B cell (primary cell): ENCODE data around the gene MAGI2. TPM values are rescaled to one million over a fixed set of nuclear protein-coding genes. Genes with fewer than 3 reads are reported as not detected.

Experiments used
- ATAC-seq: fragments of 200-7000 bp; cut with Tn5 transposase; one replicate; pipeline ENCODE4 v1.10.0; 2021; ENCODE audit warnings: low read depth, mild to moderate bottlenecking, moderate number of reproducible peaks, moderate library complexity
- CTCF ChIA-PET: fragments of 350-600 bp; sonication (Branson Sonifier 250); formaldehyde crosslinking; loops from one replicate; lab custom pipeline; 2021; ENCODE audit warnings: antibody characterized with exemption, inconsistent platforms; lab: Charles Lee
- POLR2A ChIA-PET: fragments of 350-600 bp; sonication (Branson Sonifier 250); formaldehyde crosslinking; loops from one replicate; lab custom pipeline; 2021; ENCODE audit warnings: antibody characterized with exemption; lab: Charles Lee
- DNase-seq: peaks from one replicate; pipeline ENCODE4 v3.0.0; 2013
- H2AFZ ChIP-seq: 2 replicates; pipeline ENCODE4 v1.6.1; 2012; ENCODE audit warnings: mild to moderate bottlenecking, low read depth, low read length; ENCODE audit not compliant: insufficient read depth, poor library complexity, severe bottlenecking
- H3K27ac ChIP-seq, 2 donors: 1 replicate in 1 of 2; 2 replicates in 1 of 2; pipeline ENCODE4 v1.5.1; 2012 to 2013; ENCODE audit warnings: low read length in 2 of 2, mild to moderate bottlenecking in 2 of 2, moderate library complexity in 1 of 2
- H3K27me3 ChIP-seq, 4 experiments: fragments of 200-600 bp in 1 of 4; sonication (generic) in 1 of 4; replicated peaks in 1 of 4; 1 replicate in 2 of 4; 2 replicates in 2 of 4; pipeline versions ENCODE4 v1.6.1 to v1.7.0; 2013 to 2016; ENCODE audit warnings: low read length in 3 of 4, mild to moderate bottlenecking in 2 of 4, mixed read lengths in 1 of 4, moderate library complexity in 1 of 4; ENCODE audit not compliant: insufficient read depth in 4 of 4, control insufficient read depth in 3 of 4; ENCODE audit errors: control extremely low read depth in 1 of 4
- H3K36me3 ChIP-seq, 2 experiments: replicated peaks in 1 of 2; 1 replicate in 1 of 2; 2 replicates in 1 of 2; pipeline versions ENCODE4 v1.6.1 to v1.7.1; 2013; ENCODE audit warnings: low read length in 1 of 2; ENCODE audit not compliant: insufficient read depth in 2 of 2, control insufficient read depth in 1 of 2; ENCODE audit errors: control extremely low read depth in 1 of 2, extremely low read depth in 1 of 2
- H3K4me1 ChIP-seq, 2 donors: fragments of 200-600 bp in 1 of 2; sonication (generic) in 1 of 2; 1 replicate in 1 of 2; 2 replicates in 1 of 2; pipeline versions ENCODE4 v1.5.1 to v1.6.1; 2013 to 2017; ENCODE audit warnings: low read length in 2 of 2; ENCODE audit not compliant: control insufficient read depth in 2 of 2, insufficient read depth in 2 of 2
- H3K4me2 ChIP-seq: replicated peaks from 2 replicates; pipeline ENCODE3; 2012; ENCODE audit warnings: mild to moderate bottlenecking, low read depth, low read length; ENCODE audit not compliant: poor library complexity, severe bottlenecking
- H3K4me3 ChIP-seq, 5 experiments: fragments of 200-600 bp in 1 of 5; sonication (generic) in 1 of 5; 1 replicate in 3 of 5; 2 replicates in 2 of 5; pipeline versions ENCODE4 v1.5.1 to v1.7.0; 2011 to 2016; ENCODE audit warnings: low read length in 4 of 5, mild to moderate bottlenecking in 4 of 5, low read depth in 2 of 5, control low read depth in 1 of 5, moderate library complexity in 1 of 5; ENCODE audit not compliant: insufficient read depth in 1 of 5; ENCODE audit errors: control extremely low read depth in 1 of 5, extremely low read depth in 1 of 5
- H3K79me2 ChIP-seq: fragments of 200-600 bp; sonication (generic); one replicate; pipeline ENCODE4 v1.6.0; 2016; ENCODE audit warnings: low read length; ENCODE audit not compliant: control insufficient read depth, insufficient read depth
- H3K9ac ChIP-seq: fragments of 200-600 bp; sonication (generic); 2 replicates; pipeline ENCODE4 v1.6.1; 2017; ENCODE audit warnings: mild to moderate bottlenecking, low read length, moderate library complexity
- H3K9me3 ChIP-seq, 3 donors: one replicate each; pipeline versions ENCODE4 v1.6.1 to v1.7.1; 2013; ENCODE audit warnings: low read length in 2 of 3; ENCODE audit not compliant: control insufficient read depth in 2 of 3, insufficient read depth in 1 of 3; ENCODE audit errors: control extremely low read depth in 1 of 3
- H4K20me1 ChIP-seq: 2 replicates; pipeline ENCODE4 v1.6.0; 2012; ENCODE audit warnings: mild to moderate bottlenecking, low read length; ENCODE audit not compliant: insufficient read depth, control insufficient read depth, poor library complexity, severe bottlenecking
- H3K27ac Mint-ChIP-seq: one replicate; pipeline ENCODE4 v1.8.0; 2021; ENCODE audit warnings: mixed read lengths
- H3K27me3 Mint-ChIP-seq: one replicate; pipeline ENCODE4 v1.8.0; 2021; ENCODE audit warnings: mixed read lengths
- H3K4me1 Mint-ChIP-seq: one replicate; pipeline ENCODE4 v1.8.0; 2021; ENCODE audit warnings: mixed read lengths
- H3K4me3 Mint-ChIP-seq: one replicate; pipeline ENCODE4 v1.8.0; 2021; ENCODE audit warnings: mixed read lengths
- H3K9me3 Mint-ChIP-seq: one replicate; pipeline ENCODE4 v1.8.0; 2022; ENCODE audit warnings: mixed read lengths; ENCODE audit not compliant: insufficient read depth
- CTCF ChIP-seq: fragments of 200-600 bp; IDR thresholded peaks from one replicate; pipeline ENCODE4 v1.8.0; 2022; ENCODE audit warnings: antibody characterized with exemption, mild to moderate bottlenecking
- EZH2 ChIP-seq: IDR thresholded peaks from 2 replicates; pipeline ENCODE4 v1.6.1; 2012; ENCODE audit warnings: borderline replicate concordance, low read depth, mild to moderate bottlenecking, moderate library complexity, low read length; ENCODE audit not compliant: insufficient read depth, poor library complexity, severe bottlenecking
- WGBS: methylation state at CpG from one replicate; pipeline ENCODE4 v1.1.5; 2013; ENCODE audit warnings: missing lambda C conversion rate; ENCODE audit not compliant: insufficient coverage; 5-methylcytosine and 5-hydroxymethylcytosine counted together
- intact Hi-C: fragments of 100-400 bp; cut with micrococcal nuclease; formaldehyde crosslinking; loops from one replicate; pipeline ENCODE4 v1.10.0; 2022
- polyA plus RNA-seq: library from polyadenylated mRNA; depleted of rRNA; stranded (reverse); fragments of >200 nt; gene quantifications from 2 replicates; pipeline ENCODE4 v1.2.3, GENCODE V29; 2012
- total RNA-seq, 2 donors: library from RNA; stranded (reverse); fragments of 120-200 nt in 1 of 2; gene quantifications; 1 replicate in 1 of 2; 2 replicates in 1 of 2; pipeline versions ENCODE4 v1.2.3 to v1.2.4, GENCODE V29; 2013 to 2022

Gene MAGI2
- total and polyA plus RNA-seq, 2 donors (not counting 1 experiment from before 2014, with no cell fraction given), result 0.16 to 0.64 TPM

- Histone ChIP-seq H3K9me3 (no peaks in the 10 kb centered on the region), H3K79me2 (no peaks in the 10 kb centered on the region), H2AFZ (no peak overlapping the region), H3K4me2 (no peak overlapping the region), H3K27ac (no peak overlapping the region), H3K9ac (no peak overlapping the region), H4K20me1 (no peaks in the 10 kb centered on the region), H3K36me3 (no peaks in the 10 kb centered on the region), H3K4me1 (no peaks in the 10 kb centered on the region), H3K27me3 (no peaks in the 10 kb centered on the region), H3K4me3 (no peak overlapping the region)
- Mint-ChIP-seq H3K4me1 (no peaks in the 10 kb centered on the region), H3K9me3 (no peaks in the 10 kb centered on the region), H3K4me3 (no peak overlapping the region), H3K27me3 (no peaks in the 10 kb centered on the region), H3K27ac (no peak overlapping the region)
- intact Hi-C loops, result no loop called here
- CTCF ChIA-PET, result no interaction called here
- TF ChIP-seq CTCF (no peak), EZH2 (no peak)
- DNase-seq (no peak), ATAC-seq (no peak)
- POLR2A ChIA-PET, result no interaction called here
- no CpG with 5 or more reads among the region's 2 CpGs for WGBS
Observed at GRCh38 chr7:79406371-79406770, 47.1 kb downstream of the MAGI2 start.

GRCh38 chr7:79405368-79405767, 48.1 kb downstream of the MAGI2 start:
- no peak overlapping the region for H2AFZ ChIP-seq
- H3K27me3 ChIP-seq, result no peaks in the 10 kb centered on the region
- H3K36me3 ChIP-seq, result no peaks in the 10 kb centered on the region
- no peak overlapping the region for H3K4me2 ChIP-seq
- DNase-seq, result no peak
- no peaks in the 10 kb centered on the region for H3K27me3 Mint-ChIP-seq
- no peak overlapping the region for H3K9ac ChIP-seq
- H3K27ac ChIP-seq, result no peak overlapping the region
- no peak overlapping the region for H3K27ac Mint-ChIP-seq
- POLR2A ChIA-PET, result no interaction called here
- H4K20me1 ChIP-seq, result no peaks in the 10 kb centered on the region
- TF ChIP-seq EZH2 (no peak), CTCF (no peak)
- no peaks in the 10 kb centered on the region for H3K4me1 Mint-ChIP-seq
- no peaks in the 10 kb centered on the region for H3K9me3 Mint-ChIP-seq
- ATAC-seq, result no peak
- CTCF ChIA-PET, result no interaction called here
- no peaks in the 10 kb centered on the region for H3K4me1 ChIP-seq
- intact Hi-C loops, result no loop called here
- H3K4me3 ChIP-seq, result no peak overlapping the region
- no peaks in the 10 kb centered on the region for H3K79me2 ChIP-seq
- no peaks in the 10 kb centered on the region for H3K9me3 ChIP-seq
- H3K4me3 Mint-ChIP-seq, result no peak overlapping the region
